GM13976 (cell line): ENCODE measurements around the gene CNKSR3.

Source experiments
- DNase-seq: peaks from one replicate; pipeline ENCODE4 v3.0.0; 2012; ENCODE audit warnings: low spot score
- in situ Hi-C: fragments of 300-500 bp; cut with MboI; formaldehyde crosslinking; loops from one replicate; pipeline ENCODE4 v1.12.0; 2022; ENCODE audit warnings: low sequenced_read_pairs, mixed read lengths, inconsistent platforms; ENCODE audit not compliant: unreplicated experiment
- TF ChIP-seq, protein P1 (sequence below): IDR thresholded peaks from 2 replicates; pipeline ENCODE4 v1.5.1; 2012; ENCODE audit warnings: borderline replicate concordance, mild to moderate bottlenecking; ENCODE audit not compliant: insufficient read depth; ENCODE audit errors: extremely low read depth, missing control alignments, control extremely low read depth

Gene CNKSR3

DNA sequence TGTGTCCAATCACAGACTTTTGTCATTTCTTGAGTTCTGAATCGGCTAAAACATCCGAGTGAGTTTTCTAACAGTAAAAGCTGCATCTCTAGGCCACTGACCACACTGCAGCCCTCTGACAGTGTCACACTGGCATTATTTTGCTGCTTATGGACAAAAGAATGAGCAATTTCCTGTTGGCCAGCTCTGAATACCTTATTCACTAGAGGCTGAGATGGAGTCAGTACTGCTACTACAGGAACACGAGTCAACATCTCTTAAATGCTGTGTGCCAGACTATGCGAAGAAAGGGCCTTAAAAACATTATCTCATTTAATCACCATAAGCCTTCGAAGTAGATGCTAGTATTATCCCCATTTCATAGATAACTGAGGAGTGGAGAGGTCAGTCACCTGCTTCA is 111.4 kb downstream of the CNKSR3 start:
- in situ Hi-C loops, result no loop called here
- DNase-seq, result no peak
- TF ChIP-seq, protein P1, sequence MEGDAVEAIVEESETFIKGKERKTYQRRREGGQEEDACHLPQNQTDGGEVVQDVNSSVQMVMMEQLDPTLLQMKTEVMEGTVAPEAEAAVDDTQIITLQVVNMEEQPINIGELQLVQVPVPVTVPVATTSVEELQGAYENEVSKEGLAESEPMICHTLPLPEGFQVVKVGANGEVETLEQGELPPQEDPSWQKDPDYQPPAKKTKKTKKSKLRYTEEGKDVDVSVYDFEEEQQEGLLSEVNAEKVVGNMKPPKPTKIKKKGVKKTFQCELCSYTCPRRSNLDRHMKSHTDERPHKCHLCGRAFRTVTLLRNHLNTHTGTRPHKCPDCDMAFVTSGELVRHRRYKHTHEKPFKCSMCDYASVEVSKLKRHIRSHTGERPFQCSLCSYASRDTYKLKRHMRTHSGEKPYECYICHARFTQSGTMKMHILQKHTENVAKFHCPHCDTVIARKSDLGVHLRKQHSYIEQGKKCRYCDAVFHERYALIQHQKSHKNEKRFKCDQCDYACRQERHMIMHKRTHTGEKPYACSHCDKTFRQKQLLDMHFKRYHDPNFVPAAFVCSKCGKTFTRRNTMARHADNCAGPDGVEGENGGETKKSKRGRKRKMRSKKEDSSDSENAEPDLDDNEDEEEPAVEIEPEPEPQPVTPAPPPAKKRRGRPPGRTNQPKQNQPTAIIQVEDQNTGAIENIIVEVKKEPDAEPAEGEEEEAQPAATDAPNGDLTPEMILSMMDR, result no peak

DNA sequence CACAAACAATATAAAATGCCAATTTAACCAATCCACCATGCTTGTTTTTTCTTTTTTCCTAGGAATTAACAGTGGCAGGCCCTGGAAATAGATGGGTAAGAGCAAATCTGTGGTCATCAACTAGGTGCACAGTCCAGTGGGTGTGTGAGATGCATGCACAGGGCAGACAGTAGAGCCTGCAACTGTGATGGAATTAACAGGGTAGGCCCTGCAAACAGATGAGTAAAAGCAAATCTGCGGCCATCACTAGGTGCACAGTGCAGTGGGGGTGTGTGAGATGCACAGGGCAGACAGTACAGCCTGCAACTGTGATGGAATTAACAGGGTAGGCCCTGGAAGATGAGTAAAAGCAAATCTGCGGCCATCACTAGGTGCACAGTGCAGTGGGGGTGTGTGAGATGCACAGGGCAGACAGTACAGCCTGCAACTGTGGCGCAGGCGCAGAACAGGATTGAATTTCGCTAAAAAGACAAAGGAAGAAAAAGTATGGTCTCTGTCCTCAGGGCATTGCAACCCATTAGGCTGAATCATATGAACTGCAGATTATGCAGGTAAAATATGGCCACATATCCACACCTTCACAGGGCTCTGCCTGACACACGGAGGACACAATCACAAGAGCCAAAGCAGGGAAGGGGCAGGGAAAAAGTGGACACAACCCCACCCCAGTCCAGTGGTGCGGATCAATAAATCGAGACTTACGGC is 112.8 kb downstream of the CNKSR3 start:
- TF ChIP-seq, protein P1, result no peak
- in situ Hi-C loops, result no loop called here
- no peak for DNase-seq

DNA sequence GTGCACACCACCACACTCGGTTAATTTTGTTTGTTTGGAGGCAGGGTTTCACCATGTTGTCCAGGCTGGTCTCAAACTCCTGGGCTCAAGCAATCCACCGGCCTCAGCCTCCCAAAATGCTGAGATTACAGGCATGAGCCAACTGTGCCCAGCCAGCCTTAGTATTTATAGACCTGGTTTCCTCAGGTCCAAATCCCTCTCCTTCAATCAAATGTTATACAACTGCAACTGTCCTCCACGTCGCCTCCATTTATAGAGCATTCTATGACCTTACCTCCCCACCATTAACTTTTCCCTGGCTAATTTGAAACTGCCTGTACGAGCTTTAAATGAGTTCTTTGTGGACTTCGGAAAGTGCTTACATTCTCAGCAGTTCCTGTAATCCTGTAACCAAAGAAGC is 114.6 kb downstream of the CNKSR3 start:
- in situ Hi-C loops, result no loop called here
- TF ChIP-seq, protein P1, result no peak
- DNase-seq, result no peak

DNA sequence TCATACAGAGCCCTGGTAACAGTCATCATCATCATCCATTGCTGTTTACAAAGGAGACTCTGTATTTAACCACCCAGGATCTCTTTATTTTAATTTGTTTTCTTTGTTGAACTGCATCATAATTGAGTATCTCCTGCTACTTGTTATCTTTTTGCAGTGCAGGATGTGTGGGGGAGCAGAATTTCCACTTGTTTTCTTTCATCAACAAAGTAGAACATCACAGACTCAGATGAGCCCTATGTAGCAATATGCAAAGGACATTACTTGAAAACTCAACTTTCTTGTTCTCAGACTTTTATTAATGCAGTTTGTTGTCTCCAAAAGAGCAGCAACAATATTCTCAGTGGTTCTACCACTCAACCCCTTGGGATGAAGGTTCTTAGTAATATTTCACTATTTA is 115.2 kb downstream of the CNKSR3 start:
- no peak for DNase-seq
- in situ Hi-C loops, result no loop called here
- TF ChIP-seq, protein P1, result no peak

DNA sequence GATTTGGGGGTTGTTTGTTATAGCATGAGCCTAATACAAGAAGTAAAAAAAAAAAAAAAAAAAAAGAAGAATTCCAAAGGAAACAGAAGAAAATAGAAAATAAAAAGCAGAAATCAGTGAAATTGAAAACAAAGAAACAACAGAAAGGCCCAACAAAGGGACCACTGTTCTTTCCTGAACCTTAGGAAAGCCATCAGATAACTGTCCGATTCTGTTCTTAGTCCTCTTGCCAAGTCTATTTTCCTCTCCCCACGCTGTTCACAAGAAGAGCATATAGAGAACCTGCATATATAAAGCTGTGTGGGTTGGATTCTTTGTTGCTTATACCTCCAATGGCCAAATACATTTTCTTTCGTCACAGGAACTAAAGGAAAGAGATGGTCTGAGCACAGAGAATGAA is 115.9 kb downstream of the CNKSR3 start:
- in situ Hi-C loops, result no loop called here
- DNase-seq, result no peak
- TF ChIP-seq, protein P1, result no peak

DNA sequence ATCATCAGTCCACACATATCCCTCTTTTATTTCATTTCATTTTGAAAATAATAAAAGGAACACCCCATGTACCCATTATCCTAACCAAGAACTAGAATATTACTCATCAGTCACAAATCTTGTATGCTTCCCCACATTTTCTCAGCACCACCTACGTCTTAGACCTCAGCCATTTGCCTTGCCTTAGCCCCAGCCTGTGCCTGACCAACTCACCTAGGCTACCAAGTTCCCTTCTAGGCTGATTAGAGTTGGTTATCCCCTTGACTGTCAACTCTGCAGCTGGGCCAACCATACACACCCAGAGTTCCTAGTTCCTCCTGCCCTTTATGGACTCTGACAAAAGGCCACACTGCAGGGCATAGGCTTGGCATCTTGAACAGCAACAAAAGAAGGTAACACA is 120.5 kb downstream of the CNKSR3 start:
- TF ChIP-seq, protein P1, result no peak
- in situ Hi-C loops, result no loop called here
- no peak for DNase-seq
